ENCODE measurements around the gene FAAP20. TPM values are rescaled to one million over a fixed set of nuclear protein-coding genes. Genes with fewer than 3 reads are reported as not detected.

FAAP20 gene
- total and polyA plus RNA-seq, 2 donors (not counting 1 experiment from before 2014, with no cell fraction given), result 31.2 to 68.1 TPM

- no peak overlapping the region for H2AFZ ChIP-seq (ENCODE audit: insufficient read depth, low read depth, low read length, poor library complexity, severe bottlenecking)
- Mint-ChIP-seq H3K9me3 (ENCODE audit: insufficient read depth) (no peaks in the 10 kb centered on the region), H3K27me3 (no peaks in the 10 kb centered on the region), H3K27ac (peak overlapping the region; percentile 56), H3K4me1 (peaks cover 71% of the 10 kb centered on the region), H3K4me3 (no peak overlapping the region)
- 86% methylated on average over 28 of the region's 28 CpGs for WGBS (ENCODE audit: insufficient coverage)
- H3K4me1 ChIP-seq (ENCODE audit: control insufficient read depth in 2 of 2, insufficient read depth in 2 of 2, low read length in 2 of 2), result peaks cover 51 to 80% of the 10 kb centered on the region in 2 donors
- H3K27ac ChIP-seq (ENCODE audit: low read length in 2 of 2), result no peak overlapping the region
- no peak overlapping the region for H3K9ac ChIP-seq (ENCODE audit: low read length)
- peaks cover 100% of the 10 kb centered on the region for H3K79me2 ChIP-seq (ENCODE audit: control insufficient read depth, insufficient read depth, low read length)
- H3K4me2 ChIP-seq (replicated peaks; ENCODE audit: low read depth, low read length, poor library complexity, severe bottlenecking), result peak overlapping the region; percentile 14
- no peaks in the 10 kb centered on the region for H3K9me3 ChIP-seq (ENCODE audit: control extremely low read depth in 1 of 3, control insufficient read depth in 2 of 3, insufficient read depth in 1 of 3, low read length in 2 of 3)
- no peaks in the 10 kb centered on the region for H3K27me3 ChIP-seq (replicated peaks in 1 of 4; ENCODE audit: control extremely low read depth in 1 of 4, control insufficient read depth in 3 of 4, insufficient read depth in 4 of 4, low read length in 3 of 4)
- H3K4me3 ChIP-seq (ENCODE audit: control extremely low read depth in 1 of 5, extremely low read depth in 1 of 5, insufficient read depth in 1 of 5, low read depth in 2 of 5, low read length in 4 of 5), result no peak overlapping the region
- H4K20me1 ChIP-seq (ENCODE audit: control insufficient read depth, insufficient read depth, low read length, poor library complexity, severe bottlenecking), result peaks cover 100% of the 10 kb centered on the region
- intact Hi-C loops (cut with micrococcal nuclease), result no loop called here
- no peak for ATAC-seq (ENCODE audit: low read depth)
- H3K36me3 ChIP-seq (replicated peaks in 1 of 2; ENCODE audit: control extremely low read depth in 1 of 2, control insufficient read depth in 1 of 2, extremely low read depth in 1 of 2, insufficient read depth in 2 of 2, low read length in 1 of 2), result peaks cover 0 to 21% of the 10 kb centered on the region in 2 experiments
- DNase-seq, result no peak
- POLR2A ChIA-PET, result no interaction called here
- CTCF ChIA-PET, result interaction anchor here (0.7 kb wide), 1 partner anchor 78 kb away, joined by 3 read pairs; no protein-coding TSS in a partner anchor
- no peak for TF ChIP-seq EZH2 (IDR thresholded peaks at IDR 0.05; ENCODE audit: borderline replicate concordance, insufficient read depth, low read depth, low read length, poor library complexity, severe bottlenecking)
- TF ChIP-seq CTCF (IDR thresholded peaks at IDR 0.05), result no peak
Observed at GRCh38 chr1:2236695-2237677, 42.4 kb upstream of the FAAP20 start.

All from B cell (primary cell).